SK-N-SH (cell line): ENCODE measurements around the gene TNFSF15.
A peak's percentile ranks its signal among the peaks of the same experiment; 100 is the strongest.

Experiments used
- CTCF ChIP-seq: fragments of 200-600 bp; sonication (generic); IDR thresholded peaks from 2 replicates; pipeline ENCODE4 v1.6.1; 2017; ENCODE audit warnings: antibody characterized with exemption, mild to moderate bottlenecking, moderate library complexity
- GATA2 ChIP-seq: sonication (generic); formaldehyde crosslinking; IDR thresholded peaks from 2 replicates; pipeline ENCODE4 v1.5.0; 2020; ENCODE audit warnings: mild to moderate bottlenecking, missing genetic modification reagents
- PBX3 ChIP-seq: IDR thresholded peaks from 2 replicates; pipeline ENCODE4; 2012
- POLR2AphosphoS5 ChIP-seq: IDR thresholded peaks from 2 replicates; pipeline ENCODE4 v1.6.1; 2012; ENCODE audit warnings: low read depth, low read length
- RAD21 ChIP-seq: IDR thresholded peaks from 2 replicates; pipeline ENCODE4 v1.6.1; 2012; ENCODE audit warnings: mild to moderate bottlenecking, low read length
- RCOR1 ChIP-seq: fragments of 150-350 bp; IDR thresholded peaks from 2 replicates; pipeline ENCODE4 v1.6.1; 2017; ENCODE audit warnings: antibody characterized with exemption, low read length
- REST ChIP-seq: IDR thresholded peaks from 2 replicates; pipeline ENCODE4 v1.6.1; 2012; ENCODE audit warnings: mild to moderate bottlenecking, low read depth, low read length, moderate library complexity
- USF1 ChIP-seq: IDR thresholded peaks from 2 replicates; pipeline ENCODE4 v1.4.0; 2012; ENCODE audit warnings: low read depth, borderline replicate concordance
- YY1 ChIP-seq: IDR thresholded peaks from 2 replicates; pipeline ENCODE4 v1.4.0; 2012; ENCODE audit warnings: low read depth, mild to moderate bottlenecking

- TF ChIP-seq PBX3: peak; percentile 44
- TF ChIP-seq CTCF: no peak
- TF ChIP-seq USF1: no peak
- no peak for TF ChIP-seq RAD21
- no peak for TF ChIP-seq RCOR1
- TF ChIP-seq REST: no peak
- TF ChIP-seq YY1: no peak
- no peak for TF ChIP-seq GATA2
- TF ChIP-seq POLR2AphosphoS5: no peak
These were observed 49.6 kb upstream of the TNFSF15 start for GRCh38 chr9:114855488-114855887.
